Stimulated activated CD4-positive, alpha-beta T cell treated with anti-CD3 and anti-CD28 coated beads, Interleukin-1b, Interleukin-23, amount 100 ng/mL, for 4 hours (primary cell): ENCODE results near the gene KRT83.
"Not testable (repeated sequence)": the region's sequence is repeated elsewhere in the genome, so short reads cannot be mapped to it uniquely, and the experiment has no call there.

Experiments
- DNase-seq, 2 donors: peaks; one replicate each; pipeline ENCODE4 v3.0.0-alpha.2; 2020; ENCODE audit warnings: low read depth in 2 of 2

KRT83 gene

GRCh38 chr12:52353766-52354165, 32.6 kb upstream of the KRT83 start:
- no peak for DNase-seq

GRCh38 chr12:52352951-52353350, 31.8 kb upstream of the KRT83 start:
- no peak for DNase-seq

- peak in 1 of 2 donors; percentile 12 for DNase-seq
Measured at GRCh38 chr12:52351196-52352059, 30.2 kb upstream of the KRT83 start.

GRCh38 chr12:52350786-52351185, 29.6 kb upstream of the KRT83 start:
- no peak for DNase-seq

GRCh38 chr12:52350021-52350620, 28.9 kb upstream of the KRT83 start:
- DNase-seq = no peak

- DNase-seq = no peak
Measured at GRCh38 chr12:52349196-52349595, 28.0 kb upstream of the KRT83 start.

GRCh38 chr12:52347551-52348510, 26.6 kb upstream of the KRT83 start:
- no peak for DNase-seq

GRCh38 chr12:52347016-52347415, 25.8 kb upstream of the KRT83 start:
- DNase-seq = no peak

- no peak for DNase-seq
Measured at GRCh38 chr12:52346593-52346992, 25.4 kb upstream of the KRT83 start.

GRCh38 chr12:52345041-52345440, 23.8 kb upstream of the KRT83 start:
- DNase-seq = not testable (repeated sequence)

GRCh38 chr12:52344111-52344510, 22.9 kb upstream of the KRT83 start:
- no peak for DNase-seq

GRCh38 chr12:52343550-52343949, 22.4 kb upstream of the KRT83 start:
- no peak for DNase-seq

GRCh38 chr12:52342781-52343490, 21.7 kb upstream of the KRT83 start:
- DNase-seq = no peak

GRCh38 chr12:52341066-52341580, 19.9 kb upstream of the KRT83 start:
- no peak for DNase-seq

GRCh38 chr12:52338241-52338960, 17.2 kb upstream of the KRT83 start:
- DNase-seq = no peak

GRCh38 chr12:52337054-52337453, 15.9 kb upstream of the KRT83 start:
- DNase-seq = no peak

- no peak for DNase-seq
Measured at GRCh38 chr12:52336641-52337040, 15.4 kb upstream of the KRT83 start.

- no peak for DNase-seq
Measured at GRCh38 chr12:52335598-52336262, 14.5 kb upstream of the KRT83 start.

GRCh38 chr12:52334185-52334584, 13.0 kb upstream of the KRT83 start:
- DNase-seq = no peak

- no peak for DNase-seq
Measured at GRCh38 chr12:52333321-52333720, 12.1 kb upstream of the KRT83 start.
